Measurements from ENCODE around the gene SH3BGRL2.
"Not testable (repeated sequence)": the region's sequence is repeated elsewhere in the genome, so short reads cannot be mapped to it uniquely, and the experiment has no call there.

SH3BGRL2 gene

GRCh38 chr6:79742030-79742429, 110.9 kb downstream of the SH3BGRL2 start:
- DNase-seq (ENCODE audit: low read depth, low spot score) = no peak

- not testable (repeated sequence) for DNase-seq (ENCODE audit: low read depth, low spot score)
These were observed 114.2 kb downstream of the SH3BGRL2 start for GRCh38 chr6:79745282-79745681.

- not testable (repeated sequence) for DNase-seq (ENCODE audit: low read depth, low spot score)
These were observed 115.2 kb downstream of the SH3BGRL2 start for GRCh38 chr6:79746325-79746724.

GRCh38 chr6:79750806-79751205, 119.7 kb downstream of the SH3BGRL2 start:
- no peak for DNase-seq (ENCODE audit: low read depth, low spot score)

All from iPS DF 19.7 (cell line).